GM21576 (cell line): ENCODE results near the gene HTR4.

Source experiments
- ATAC-seq: cut with Tn5 transposase; IDR thresholded peaks from one replicate; pipeline ENCODE4 v1.9.1; 2021; ENCODE audit warnings: mild to moderate bottlenecking, moderate library complexity; ENCODE audit not compliant: unreplicated experiment

Gene HTR4

DNA sequence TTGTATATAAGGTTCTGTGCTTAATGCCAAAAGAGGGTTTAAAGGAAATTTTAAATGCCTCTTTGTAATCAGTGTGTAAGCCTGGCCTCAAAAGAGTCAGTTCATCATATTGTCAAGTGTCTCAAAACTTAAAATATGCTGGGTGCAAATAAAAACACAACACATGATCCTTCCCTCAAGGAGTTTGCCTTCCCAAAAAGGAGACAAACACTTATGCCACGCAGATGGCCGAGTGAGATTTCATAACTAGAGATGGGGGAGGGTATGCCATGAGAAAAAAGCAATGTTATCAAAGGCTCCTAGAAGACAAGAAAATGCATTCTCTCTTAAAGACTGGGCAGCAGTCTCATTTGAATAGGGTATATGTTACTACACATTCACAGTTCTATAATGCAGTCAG lies 215.4 kb downstream of the HTR4 start:
- ATAC-seq = no peak

DNA sequence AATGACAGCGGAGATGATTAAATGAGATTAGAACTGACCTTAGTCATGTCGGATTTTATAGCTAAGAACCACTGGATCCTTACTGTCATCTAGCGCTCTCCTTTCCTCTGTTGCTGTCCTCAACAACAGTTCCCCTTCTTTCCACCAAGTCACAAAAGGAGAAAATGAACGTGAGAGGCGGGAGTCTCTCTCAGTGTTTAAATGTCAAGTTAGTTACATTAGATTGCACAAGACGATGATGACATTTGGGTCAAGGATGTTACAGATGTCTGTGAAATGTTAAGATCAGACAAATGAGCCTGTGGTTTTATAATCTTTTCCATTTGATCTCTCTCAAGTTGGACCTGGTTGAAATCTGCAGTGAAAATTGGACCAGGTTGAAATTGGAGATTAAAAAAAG lies 217.1 kb downstream of the HTR4 start:
- no peak for ATAC-seq

DNA sequence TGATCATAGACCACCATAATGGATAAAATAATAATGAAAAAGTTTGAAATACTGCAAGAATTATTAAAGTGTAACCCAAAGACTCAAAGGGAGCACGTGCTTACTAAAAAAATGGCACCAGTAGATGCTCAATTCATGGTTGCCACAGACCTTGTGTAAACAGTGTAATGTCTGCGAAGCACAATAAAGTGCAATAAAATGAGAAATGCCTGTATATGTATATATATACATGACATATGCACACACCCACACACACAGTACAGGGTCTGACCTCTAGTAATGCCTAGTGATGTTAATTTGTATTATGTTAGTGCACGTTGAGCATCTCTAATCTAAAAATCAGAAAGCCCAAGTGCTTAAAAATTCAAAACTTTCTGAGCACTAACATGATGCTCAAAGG lies 218.3 kb downstream of the HTR4 start:
- no peak for ATAC-seq

DNA sequence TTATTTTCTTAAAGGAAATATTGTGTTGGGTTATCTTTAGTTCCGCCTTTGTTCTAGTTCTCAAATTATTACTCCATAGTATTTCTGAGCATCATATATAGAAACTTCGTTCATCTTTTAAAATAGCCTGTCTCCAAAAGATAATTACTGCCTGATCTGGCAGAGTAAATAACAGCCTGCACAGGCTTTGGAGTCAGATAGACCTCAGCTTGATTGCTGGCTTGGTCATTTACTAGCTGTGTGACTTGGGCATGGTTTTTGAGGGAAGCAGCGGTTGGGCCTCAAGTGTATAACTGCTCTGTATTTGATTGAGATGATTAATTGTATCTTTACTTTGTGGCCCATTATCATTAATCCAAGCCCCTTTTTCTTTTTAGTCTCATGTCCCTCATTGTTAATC lies 220.5 kb downstream of the HTR4 start:
- ATAC-seq = no peak
